IMR-90 (cell line): Measurements from ENCODE around the gene PSEN2.

Experiments used
- BHLHE40 ChIP-seq: fragments of 150-350 bp; IDR thresholded peaks from 2 replicates; pipeline ENCODE4 v1.6.1; 2016; ENCODE audit warnings: mild to moderate bottlenecking, low read depth, low read length
- CEBPB ChIP-seq: IDR thresholded peaks from 2 replicates; pipeline ENCODE4 v1.6.1; 2012; ENCODE audit warnings: low read depth, low read length, improper control_type of control experiment
- CHD1 ChIP-seq: IDR thresholded peaks from 2 replicates; pipeline ENCODE4 v1.6.1; 2012; ENCODE audit warnings: low read depth, low read length, improper control_type of control experiment
- CTCF ChIP-seq: conservative IDR thresholded peaks from 2 replicates; pipeline ENCODE4 v1.5.1; 2012; ENCODE audit warnings: mild to moderate bottlenecking, low read depth, low read length, improper control_type of control experiment
- ELK1 ChIP-seq: fragments of 150-350 bp; IDR thresholded peaks from 2 replicates; pipeline ENCODE4 v1.6.1; 2016; ENCODE audit warnings: low read depth, mild to moderate bottlenecking, low read length, moderate library complexity, borderline replicate concordance
- MAFK ChIP-seq: IDR thresholded peaks from 2 replicates; pipeline ENCODE4 v1.6.1; 2012; ENCODE audit warnings: low read depth, low read length, improper control_type of control experiment
- MXI1 ChIP-seq: IDR thresholded peaks from 2 replicates; pipeline ENCODE4 v1.6.1; 2012; ENCODE audit warnings: low read depth, mild to moderate bottlenecking, low read length, moderate library complexity, borderline replicate concordance
- POLR2A ChIP-seq: IDR thresholded peaks from 2 replicates; pipeline ENCODE4 v1.6.1; 2012; ENCODE audit warnings: mild to moderate bottlenecking, low read depth, low read length
- RAD21 ChIP-seq: IDR thresholded peaks from 2 replicates; pipeline ENCODE4 v1.6.1; 2012; ENCODE audit warnings: low read length, improper control_type of control experiment
- RCOR1 ChIP-seq: IDR thresholded peaks from 2 replicates; pipeline ENCODE4 v1.6.1; 2012; ENCODE audit warnings: mild to moderate bottlenecking, low read length, improper control_type of control experiment; ENCODE audit not compliant: insufficient replicate concordance
- RFX5 ChIP-seq: IDR thresholded peaks from 2 replicates; pipeline ENCODE4 v1.8.0; 2012; ENCODE audit warnings: low read depth, mild to moderate bottlenecking, low read length, moderate library complexity
- SMC3 ChIP-seq: fragments of 150-350 bp; IDR thresholded peaks from 2 replicates; pipeline ENCODE4 v1.6.1; 2016; ENCODE audit warnings: low read depth, mild to moderate bottlenecking, antibody characterized with exemption, low read length, moderate library complexity
- USF2 ChIP-seq: fragments of 150-350 bp; IDR thresholded peaks from 2 replicates; pipeline ENCODE4 v1.6.1; 2017; ENCODE audit warnings: mild to moderate bottlenecking, antibody characterized with exemption, low read length, low read depth

GRCh38 chr1:226891346-226891745, 20.9 kb downstream of the PSEN2 start:
- TF ChIP-seq CTCF (no peak), POLR2A (no peak), ELK1 (no peak), RCOR1 (no peak), CHD1 (no peak), MAFK (no peak), CEBPB (no peak), RAD21 (no peak), RFX5 (no peak), SMC3 (no peak), MXI1 (no peak), USF2 (no peak), BHLHE40 (no peak)
